H9 (cell line): ENCODE data around the gene CRIP2. TPM values are rescaled to one million over a fixed set of nuclear protein-coding genes. Genes with fewer than 3 reads are reported as not detected.

Source experiments
- DNase-seq: peaks from one replicate; pipeline ENCODE4 v3.0.0-alpha.2; 2017
- H2AFZ ChIP-seq: one replicate; pipeline ENCODE4 v1.6.1; 2013; ENCODE audit warnings: mild to moderate bottlenecking, low read length, control low read depth, moderate library complexity
- H2AK5ac ChIP-seq: 2 replicates; pipeline ENCODE4 v1.6.1; 2013; ENCODE audit warnings: low read length, control low read depth, mixed read lengths; ENCODE audit not compliant: insufficient read length
- H2BK120ac ChIP-seq: one replicate; pipeline ENCODE4 v1.6.1; 2013; ENCODE audit warnings: low read depth, mild to moderate bottlenecking, low read length, control low read depth, inconsistent platforms; ENCODE audit not compliant: poor library complexity, severe bottlenecking
- H2BK12ac ChIP-seq: 2 replicates; pipeline ENCODE4 v1.6.1; 2013; ENCODE audit warnings: low read length, control low read depth, mixed read lengths, low read depth; ENCODE audit not compliant: insufficient read length
- H2BK15ac ChIP-seq: 2 replicates; pipeline ENCODE4 v1.6.1; 2013; ENCODE audit warnings: low read depth, low read length, control low read depth
- H2BK20ac ChIP-seq: one replicate; pipeline ENCODE4 v1.6.1; 2013; ENCODE audit warnings: low read depth, mild to moderate bottlenecking, low read length, control low read depth, inconsistent platforms; ENCODE audit not compliant: poor library complexity, severe bottlenecking
- H2BK5ac ChIP-seq: 2 replicates; pipeline ENCODE4 v1.6.1; 2013; ENCODE audit warnings: low read length, control low read depth, mixed read lengths; ENCODE audit not compliant: insufficient read length
- H3K14ac ChIP-seq: 2 replicates; pipeline ENCODE4 v1.6.1; 2013; ENCODE audit warnings: low read length, control low read depth; ENCODE audit not compliant: insufficient read depth
- H3K18ac ChIP-seq: 2 replicates; pipeline ENCODE4 v1.6.1; 2013; ENCODE audit warnings: low read depth, mild to moderate bottlenecking, mixed read lengths, low read length, control low read depth; ENCODE audit not compliant: insufficient read length
- H3K23ac ChIP-seq: 2 replicates; pipeline ENCODE4 v1.6.1; 2013; ENCODE audit warnings: low read length, control low read depth, mixed read lengths, low read depth; ENCODE audit not compliant: insufficient read length
- H3K23me2 ChIP-seq: 2 replicates; pipeline ENCODE4 v1.6.1; 2013; ENCODE audit warnings: low read depth, mild to moderate bottlenecking, mixed read lengths, low read length, control low read depth; ENCODE audit not compliant: insufficient read length, poor library complexity, severe bottlenecking
- H3K27ac ChIP-seq: 2 replicates; pipeline ENCODE4 v1.5.1; 2013; ENCODE audit warnings: low read length, control low read depth, mixed read lengths, low read depth; ENCODE audit not compliant: insufficient read length
- H3K27me3 ChIP-seq: 2 replicates; pipeline ENCODE4 v1.6.1; 2013; ENCODE audit warnings: low read length, control low read depth, inconsistent platforms; ENCODE audit not compliant: insufficient read depth
- H3K4ac ChIP-seq: 2 replicates; pipeline ENCODE4 v1.6.1; 2013; ENCODE audit warnings: low read depth, mild to moderate bottlenecking, control low read depth, inconsistent platforms, low read length, moderate library complexity
- H3K4me1 ChIP-seq: 2 replicates; pipeline ENCODE4 v1.6.1; 2013; ENCODE audit warnings: low read length, control low read depth, inconsistent platforms; ENCODE audit not compliant: insufficient read depth
- H3K4me2 ChIP-seq: 2 replicates; pipeline ENCODE4 v1.6.1; 2013; ENCODE audit warnings: low read length, control low read depth, mixed read lengths; ENCODE audit not compliant: insufficient read length, insufficient read depth
- H3K56ac ChIP-seq: 2 replicates; pipeline ENCODE4 v1.6.1; 2013; ENCODE audit warnings: low read depth, mild to moderate bottlenecking, mixed read lengths, low read length, control low read depth; ENCODE audit not compliant: insufficient read length
- H3K79me1 ChIP-seq: 2 replicates; pipeline ENCODE4 v1.6.1; 2013; ENCODE audit warnings: low read depth, mild to moderate bottlenecking, moderate library complexity, low read length, control low read depth, inconsistent platforms; ENCODE audit not compliant: insufficient read depth, poor library complexity, severe bottlenecking
- H3K79me2 ChIP-seq: 2 replicates; pipeline ENCODE4 v1.6.1; 2013; ENCODE audit warnings: low read length, control low read depth, inconsistent platforms; ENCODE audit not compliant: insufficient read depth
- H3K9ac ChIP-seq: 2 replicates; pipeline ENCODE4 v1.6.1; 2013; ENCODE audit warnings: low read length, control low read depth, mixed read lengths; ENCODE audit not compliant: insufficient read length; ENCODE audit errors: extremely low read depth
- H3K9me3 ChIP-seq: one replicate; pipeline ENCODE4 v1.6.1; 2013; ENCODE audit warnings: low read depth, low read length, inconsistent platforms; ENCODE audit not compliant: control insufficient read depth
- H3T11ph ChIP-seq: one replicate; pipeline ENCODE4 v1.6.1; 2013; ENCODE audit warnings: mild to moderate bottlenecking, low read length, control low read depth, inconsistent platforms
- H4K20me1 ChIP-seq: one replicate; pipeline ENCODE4 v1.6.1; 2013; ENCODE audit not compliant: control insufficient read depth, insufficient read length, insufficient read depth
- H4K5ac ChIP-seq: 2 replicates; pipeline ENCODE4 v1.6.1; 2013; ENCODE audit warnings: low read depth, mild to moderate bottlenecking, mixed read lengths, low read length, control low read depth; ENCODE audit not compliant: insufficient read length
- H4K8ac ChIP-seq: replicated peaks from 2 replicates; pipeline ENCODE4 v1.6.1; 2013; ENCODE audit warnings: low read length, control low read depth, mixed read lengths, low read depth; ENCODE audit not compliant: insufficient read length
- H4K91ac ChIP-seq: 2 replicates; pipeline ENCODE4 v1.6.1; 2013; ENCODE audit warnings: low read depth, mild to moderate bottlenecking, moderate library complexity, mixed read lengths, low read length, control low read depth; ENCODE audit not compliant: insufficient read length
- H3K27ac Mint-ChIP-seq, 3 experiments: 2 replicates in 2 of 3; 3 replicates in 1 of 3; pipeline ENCODE4 v1.8.0; 2020 to 2021; ENCODE audit warnings: mixed read lengths in 3 of 3, mild to moderate bottlenecking in 1 of 3, moderate library complexity in 1 of 3
- H3K27me3 Mint-ChIP-seq: 2 replicates; pipeline ENCODE4 v1.8.0; 2021; ENCODE audit warnings: low read depth, mild to moderate bottlenecking, moderate library complexity, mixed read lengths
- H3K36me3 Mint-ChIP-seq, 3 experiments: 2 replicates in 2 of 3; 3 replicates in 1 of 3; pipeline ENCODE4 v1.8.0; 2020 to 2021; ENCODE audit warnings: low read depth in 3 of 3, mixed read lengths in 3 of 3; ENCODE audit not compliant: insufficient read depth in 1 of 3
- H3K4me1 Mint-ChIP-seq, 2 experiments: 2 replicates each; pipeline ENCODE4 v1.8.0; 2020; ENCODE audit warnings: mixed read lengths in 2 of 2
- H3K4me3 Mint-ChIP-seq, 2 experiments: 2 replicates in 1 of 2; 3 replicates in 1 of 2; pipeline ENCODE4 v1.8.0; 2020 to 2021; ENCODE audit warnings: mild to moderate bottlenecking in 2 of 2, mixed read lengths in 2 of 2, moderate library complexity in 1 of 2
- H3K9me3 Mint-ChIP-seq, 2 experiments: 2 replicates in 1 of 2; 3 replicates in 1 of 2; pipeline ENCODE4 v1.8.0; 2020; ENCODE audit warnings: mild to moderate bottlenecking in 2 of 2, mixed read lengths in 2 of 2, moderate library complexity in 1 of 2
- WGBS: extraction: QIAGEN DNeasy Blood & Tissue Kit; methylation state at CpG from one replicate; pipeline ENCODE4 v1.1.7; 2013; ENCODE audit warnings: missing lambda C conversion rate, low lambda C conversion rate, mixed read lengths; ENCODE audit not compliant: insufficient read length; ENCODE audit errors: extremely low coverage; 5-methylcytosine and 5-hydroxymethylcytosine counted together
- total RNA-seq: library from RNA; stranded (reverse); gene quantifications from 2 replicates; pipeline ENCODE4 v1.2.1, GENCODE V29; 2021
- TF ChIP-seq, protein P1 (sequence below): fragments of 200-600 bp; sonication (generic); conservative IDR thresholded peaks from 3 replicates; pipeline ENCODE4 v1.8.0; 2021; ENCODE audit warnings: antibody characterized with exemption, mild to moderate bottlenecking

Gene CRIP2
- total RNA-seq, 1 experiment from 2014 or later, result 5.7 TPM

DNA sequence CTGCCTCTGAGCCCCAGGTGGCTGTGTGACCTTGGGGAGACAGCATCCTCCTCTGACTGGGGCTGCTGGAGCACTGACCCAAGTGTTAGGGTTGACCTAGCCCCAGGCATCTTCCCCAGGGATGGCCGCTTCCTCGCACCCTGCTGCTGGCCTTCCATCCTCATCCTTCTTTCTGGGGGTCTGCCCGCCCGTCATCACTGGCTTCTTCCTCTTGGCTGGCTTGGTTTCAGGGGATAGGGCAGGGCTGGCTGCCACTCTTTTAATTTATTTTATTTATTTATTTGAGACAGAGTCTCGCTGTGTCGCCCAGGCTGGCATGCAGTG is 19.9 kb downstream of the CRIP2 start:
- Histone ChIP-seq H2BK120ac (no peak overlapping the region), H3K14ac (no peak overlapping the region), H3K23ac (no peak overlapping the region), H3K79me2 (no peaks in the 10 kb centered on the region), H3K18ac (no peak overlapping the region), H3K27ac (no peak overlapping the region), H3K4me1 (no peaks in the 10 kb centered on the region), H2BK12ac (no peak overlapping the region), H2BK20ac (no peak overlapping the region), H3T11ph (no peak overlapping the region), H3K79me1 (no peaks in the 10 kb centered on the region), H4K20me1 (no peaks in the 10 kb centered on the region), H2AK5ac (no peak overlapping the region), H3K4ac (no peak overlapping the region), H2AFZ (no peak overlapping the region), H3K27me3 (no peaks in the 10 kb centered on the region), H3K9ac (no peak overlapping the region), H3K9me3 (no peaks in the 10 kb centered on the region), H2BK15ac (no peak overlapping the region), H2BK5ac (no peak overlapping the region), H4K5ac (no peak overlapping the region), H3K4me2 (no peak overlapping the region), H3K23me2 (peaks cover 3% of the 10 kb centered on the region), H3K56ac (no peak overlapping the region), H4K8ac (no peak overlapping the region), H4K91ac (no peak overlapping the region)
- TF ChIP-seq, protein P1, sequence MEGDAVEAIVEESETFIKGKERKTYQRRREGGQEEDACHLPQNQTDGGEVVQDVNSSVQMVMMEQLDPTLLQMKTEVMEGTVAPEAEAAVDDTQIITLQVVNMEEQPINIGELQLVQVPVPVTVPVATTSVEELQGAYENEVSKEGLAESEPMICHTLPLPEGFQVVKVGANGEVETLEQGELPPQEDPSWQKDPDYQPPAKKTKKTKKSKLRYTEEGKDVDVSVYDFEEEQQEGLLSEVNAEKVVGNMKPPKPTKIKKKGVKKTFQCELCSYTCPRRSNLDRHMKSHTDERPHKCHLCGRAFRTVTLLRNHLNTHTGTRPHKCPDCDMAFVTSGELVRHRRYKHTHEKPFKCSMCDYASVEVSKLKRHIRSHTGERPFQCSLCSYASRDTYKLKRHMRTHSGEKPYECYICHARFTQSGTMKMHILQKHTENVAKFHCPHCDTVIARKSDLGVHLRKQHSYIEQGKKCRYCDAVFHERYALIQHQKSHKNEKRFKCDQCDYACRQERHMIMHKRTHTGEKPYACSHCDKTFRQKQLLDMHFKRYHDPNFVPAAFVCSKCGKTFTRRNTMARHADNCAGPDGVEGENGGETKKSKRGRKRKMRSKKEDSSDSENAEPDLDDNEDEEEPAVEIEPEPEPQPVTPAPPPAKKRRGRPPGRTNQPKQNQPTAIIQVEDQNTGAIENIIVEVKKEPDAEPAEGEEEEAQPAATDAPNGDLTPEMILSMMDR, result no peak
- Mint-ChIP-seq H3K9me3 (peaks cover 0 to 4% of the 10 kb centered on the region in 2 experiments; a peak in 1 of 5 replicates), H3K36me3 (peaks cover 0 to 5% (median 0%) of the 10 kb centered on the region in 3 experiments; a peak in 3 of 7 replicates), H3K4me1 (peaks cover under 1 to 8% of the 10 kb centered on the region in 2 experiments), H3K27ac (no peak overlapping the region; a peak in 1 of 7 replicates), H3K27me3 (peaks cover under 1% of the 10 kb centered on the region), H3K4me3 (no peak overlapping the region)
- DNase-seq, result no peak
- no CpG with 5 or more reads among the region's 6 CpGs for WGBS
